Left hindlimb (tissue), 1 donor: Measurements from ENCODE around the gene GALNT4.

Experiments used
- DNase-seq: peaks from one replicate; pipeline ENCODE4 v3.0.0-alpha.2; 2018

Gene GALNT4

DNA sequence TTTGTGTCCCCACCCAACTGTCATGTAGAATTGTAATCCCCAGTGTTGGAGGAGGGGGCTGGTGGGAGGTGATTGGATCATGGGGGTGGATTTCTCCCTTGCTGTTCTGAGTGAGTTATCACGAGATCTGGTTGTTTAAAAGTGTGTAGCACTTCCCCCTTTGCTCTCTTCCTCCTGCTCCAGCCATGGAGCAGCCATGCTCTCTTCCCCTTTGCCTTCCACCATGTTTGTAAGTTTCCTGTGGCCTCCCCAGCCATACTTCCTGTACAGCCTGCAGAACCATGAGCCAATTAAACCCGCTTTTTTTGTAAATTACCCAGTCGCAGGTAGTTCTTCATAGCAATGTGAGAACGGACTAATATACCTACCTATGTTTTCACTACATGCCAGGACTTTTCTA, 3.8 kb upstream of the GALNT4 start:
- DNase-seq, result no peak

DNA sequence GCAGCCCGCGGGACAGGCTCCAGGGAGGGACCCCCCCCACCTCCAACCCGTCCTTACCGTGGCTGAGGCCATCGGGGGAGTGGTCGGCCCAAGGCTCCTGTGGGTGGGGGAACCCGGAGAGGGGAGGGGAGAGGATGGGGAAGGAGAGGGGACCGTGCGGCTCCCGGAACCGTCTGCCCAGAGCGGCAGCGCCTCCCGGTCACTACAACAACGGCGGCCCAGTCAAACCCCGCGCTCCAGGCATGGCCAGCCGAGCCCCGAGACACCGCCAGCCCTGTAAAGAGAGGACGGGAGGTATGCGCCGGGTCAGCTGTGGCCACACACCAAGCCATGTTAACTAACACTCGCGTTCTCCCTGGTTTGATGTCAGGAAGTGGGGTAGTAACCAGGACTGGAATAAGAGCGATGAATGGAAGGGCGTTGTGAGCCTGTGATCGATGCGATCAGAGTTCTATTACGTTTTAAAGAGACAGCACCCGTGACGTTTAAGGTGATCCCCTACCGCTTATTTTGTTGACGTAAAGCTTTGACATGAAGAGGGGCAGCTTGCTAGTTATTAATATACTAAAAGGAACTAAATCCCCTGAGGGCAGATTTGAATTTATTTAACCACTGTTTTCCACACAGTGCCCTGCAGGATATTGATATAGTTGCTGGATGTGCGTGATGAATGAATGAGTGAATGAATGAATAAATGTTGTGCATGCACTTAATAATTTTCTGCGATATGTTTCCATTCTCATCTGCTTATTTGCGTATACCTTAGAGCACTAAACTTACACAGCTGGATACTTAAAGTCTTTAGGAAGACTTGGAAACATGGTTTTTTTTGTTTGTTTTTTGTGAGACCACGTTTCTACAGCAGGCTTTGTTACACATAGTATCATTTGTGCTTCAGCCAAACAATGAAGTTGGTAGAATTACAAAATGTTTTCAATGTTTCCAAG, 1.5 kb upstream of the GALNT4 start, which contains the start of gene POC1B:
TSS of gene POC1B (minus strand) at position 224 of the 947 bp plus-strand sequence. CDS start at position 72, 152 bp downstream.
- peak; percentile 92 for DNase-seq

DNA sequence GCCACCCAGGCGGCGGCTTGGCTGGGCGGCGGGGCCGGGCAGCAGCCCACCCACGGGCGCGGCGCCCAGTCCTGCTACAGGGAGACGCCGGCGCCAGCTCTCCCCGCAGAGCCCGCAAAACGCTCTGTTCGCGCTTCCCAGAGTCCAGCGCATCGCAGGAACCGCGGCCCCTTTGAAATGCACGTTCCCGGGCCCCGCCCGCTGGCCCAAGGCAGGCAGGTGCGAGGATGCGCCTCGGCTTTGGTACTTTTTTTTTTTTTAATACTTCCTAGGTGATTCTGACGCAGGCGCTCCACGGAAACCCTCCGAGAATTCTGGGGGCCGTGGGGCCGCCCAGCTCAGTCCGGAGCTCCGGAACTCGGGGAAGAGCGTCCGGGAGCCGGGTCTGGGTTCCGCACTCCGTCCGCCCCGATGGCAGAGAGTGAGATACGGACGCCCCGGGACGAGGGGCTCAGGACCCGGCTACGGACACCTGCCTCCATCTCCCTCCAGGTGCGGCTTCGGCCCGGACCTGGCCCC, 768 bp upstream of the GALNT4 start:
- DNase-seq, result no peak

DNA sequence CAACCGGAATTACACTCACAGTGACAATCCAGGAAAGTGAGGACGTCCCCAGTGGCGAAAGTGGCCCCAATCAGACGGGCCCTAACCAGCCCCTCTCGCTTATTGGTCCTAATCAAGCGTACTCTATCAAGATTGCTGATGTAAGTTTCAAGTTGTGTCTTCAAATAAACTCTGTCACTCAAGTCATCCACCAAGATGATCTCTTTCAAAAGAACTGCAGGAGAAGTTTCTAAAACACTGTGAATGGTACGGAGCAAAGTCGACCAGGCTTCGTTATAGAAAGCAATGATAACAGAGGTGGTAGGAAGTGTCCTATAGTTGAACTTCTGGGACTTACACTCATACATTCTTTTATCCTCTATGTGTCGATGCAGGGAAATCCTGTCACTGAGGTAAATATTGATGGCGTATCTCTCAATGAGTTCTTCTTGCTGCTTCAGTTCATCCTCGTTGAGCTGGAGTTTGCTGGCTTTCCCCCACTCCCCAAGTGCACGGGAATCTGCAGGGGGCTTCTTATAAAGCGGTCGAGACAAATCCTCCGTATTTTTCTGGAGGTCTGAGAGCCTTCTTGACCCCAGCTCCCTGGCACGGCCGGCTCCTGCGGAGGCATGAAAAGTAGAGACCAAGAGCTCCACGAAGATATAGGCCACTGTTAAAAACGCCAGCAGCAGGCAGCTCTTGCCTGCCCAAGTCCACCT, 604 bp downstream of the GALNT4 start:
- no peak for DNase-seq

DNA sequence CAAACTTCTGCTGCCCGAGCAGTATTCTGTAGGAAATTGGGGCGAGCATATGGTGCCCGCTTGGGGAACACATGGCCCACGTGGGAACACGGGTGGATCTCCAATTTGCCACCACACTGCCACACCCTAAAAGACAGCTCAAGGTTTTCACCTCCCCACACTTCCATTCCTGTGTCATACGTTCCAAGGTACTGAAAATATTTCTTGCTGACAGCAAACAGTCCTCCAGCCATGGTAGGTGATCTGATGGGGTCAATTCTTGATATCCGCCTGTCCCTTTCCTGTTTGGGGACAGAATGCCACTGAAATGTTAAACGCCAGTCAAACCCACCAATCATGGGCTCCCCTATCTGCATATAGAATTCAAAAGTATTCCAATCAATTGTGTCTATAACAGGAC, 1.2 kb downstream of the GALNT4 start:
- DNase-seq, result no peak

DNA sequence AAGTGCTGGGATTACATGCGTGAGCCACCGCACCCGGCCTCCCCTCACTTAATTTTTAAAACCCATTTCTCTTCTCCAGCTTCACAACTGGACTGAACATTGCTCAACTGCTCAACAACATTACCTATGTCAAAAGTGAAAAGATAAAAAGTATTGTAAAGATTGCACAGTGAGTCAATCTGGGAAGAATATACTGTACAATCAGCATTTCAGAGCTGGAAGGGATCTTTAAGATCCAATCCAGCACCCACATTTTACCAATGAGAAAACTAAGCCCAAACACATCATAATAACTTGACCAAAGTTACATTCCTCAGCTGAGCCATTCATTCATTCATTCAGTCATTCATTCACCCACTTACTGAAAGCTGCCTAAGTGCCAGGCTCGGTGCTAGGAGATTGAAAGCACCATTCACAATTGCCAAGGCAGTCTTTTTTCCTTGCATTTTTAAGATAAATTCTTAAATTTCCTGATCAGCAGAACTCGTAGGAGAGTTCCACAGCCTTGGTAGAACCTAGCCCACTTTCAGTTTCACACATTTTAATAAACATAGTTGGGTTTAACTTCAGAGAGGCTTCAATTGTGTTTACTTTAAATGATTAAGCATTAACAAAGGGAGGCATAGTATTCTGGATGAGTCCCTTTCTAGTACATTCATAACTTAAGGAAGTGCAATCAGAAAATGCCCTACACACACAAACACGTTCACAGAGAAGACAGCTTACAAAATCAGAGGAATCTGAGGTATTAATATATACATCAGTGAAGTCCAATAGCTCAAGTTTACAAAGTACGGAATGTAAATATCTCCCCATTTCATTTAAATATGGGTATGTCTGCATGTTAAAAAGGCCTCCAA, 3.0 kb downstream of the GALNT4 start:
- no peak for DNase-seq

DNA sequence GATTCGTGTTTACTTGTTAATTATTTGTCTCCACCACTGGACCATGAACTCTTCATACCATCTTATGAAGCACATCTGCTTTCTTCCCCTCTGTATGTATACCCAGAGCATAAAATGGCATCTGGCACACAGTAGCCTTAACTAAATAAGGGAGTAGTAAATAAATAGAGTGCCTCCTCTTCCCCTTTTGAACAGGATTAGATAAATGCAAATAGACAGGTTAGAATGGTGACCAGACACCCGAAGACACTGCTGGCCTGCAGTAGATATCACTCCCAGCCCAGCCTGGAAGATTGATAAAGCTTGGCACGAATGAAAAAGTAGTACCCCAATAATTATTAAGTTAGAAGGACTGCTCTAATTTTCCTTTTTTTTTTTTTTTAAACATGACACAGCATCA, 6.9 kb downstream of the GALNT4 start:
- no peak for DNase-seq

DNA sequence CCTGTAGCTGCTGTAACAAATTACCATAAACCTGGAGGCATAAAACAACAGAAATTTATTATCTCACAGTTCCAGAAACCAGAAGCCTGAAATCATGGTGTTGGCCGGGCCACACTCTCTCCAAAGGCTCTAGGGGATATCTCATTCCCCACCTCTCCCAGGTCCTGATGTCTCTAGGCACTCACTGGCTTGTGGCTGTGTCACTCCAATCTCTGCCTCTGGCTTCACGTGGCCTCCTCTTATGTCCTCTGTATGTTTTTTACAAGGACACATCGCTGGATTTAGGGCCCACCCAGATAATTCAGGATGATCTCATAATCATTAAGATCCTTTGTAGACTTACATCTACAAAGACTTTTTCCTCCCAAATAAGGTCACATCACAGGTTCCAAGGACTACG, 8.0 kb downstream of the GALNT4 start:
- DNase-seq, result no peak

DNA sequence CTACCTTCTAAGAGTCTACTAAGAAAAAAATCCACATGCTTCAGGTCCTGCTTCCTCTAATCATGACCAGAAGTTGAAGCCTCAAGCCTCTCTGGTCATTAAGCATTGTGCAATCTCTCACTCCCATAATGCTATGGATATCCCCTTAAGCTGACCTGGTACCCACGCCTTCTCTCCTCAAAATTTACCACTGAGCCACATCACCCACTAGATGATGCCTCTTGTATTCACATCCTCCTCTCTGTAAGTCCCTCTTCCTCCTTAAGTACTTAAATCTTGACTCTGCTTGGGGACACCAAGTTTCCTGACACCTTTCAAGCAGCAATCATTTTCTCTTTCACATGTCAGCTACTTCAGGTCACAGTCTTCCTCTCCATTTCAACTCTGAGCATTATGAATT, 9.8 kb downstream of the GALNT4 start:
- no peak for DNase-seq

DNA sequence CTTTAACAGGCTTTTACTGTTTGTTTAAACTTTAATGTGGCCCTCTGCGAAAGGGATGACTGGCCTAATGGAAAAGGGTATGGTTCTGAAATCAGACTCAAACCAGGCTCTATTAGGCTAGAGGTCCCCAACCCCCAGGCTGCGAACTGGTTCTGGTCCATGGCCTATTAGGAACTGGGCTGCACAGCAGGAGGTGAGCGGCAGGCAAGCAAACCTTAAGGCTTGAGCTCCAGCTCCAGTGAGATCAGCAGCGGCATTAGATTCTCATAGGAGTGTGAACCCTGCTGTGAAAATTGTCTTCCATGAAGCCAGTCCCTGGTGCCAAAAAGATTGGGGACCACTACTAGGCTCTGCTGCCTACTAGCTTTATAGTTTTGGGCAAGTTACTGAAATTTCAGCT, 11.1 kb downstream of the GALNT4 start:
- no peak for DNase-seq

DNA sequence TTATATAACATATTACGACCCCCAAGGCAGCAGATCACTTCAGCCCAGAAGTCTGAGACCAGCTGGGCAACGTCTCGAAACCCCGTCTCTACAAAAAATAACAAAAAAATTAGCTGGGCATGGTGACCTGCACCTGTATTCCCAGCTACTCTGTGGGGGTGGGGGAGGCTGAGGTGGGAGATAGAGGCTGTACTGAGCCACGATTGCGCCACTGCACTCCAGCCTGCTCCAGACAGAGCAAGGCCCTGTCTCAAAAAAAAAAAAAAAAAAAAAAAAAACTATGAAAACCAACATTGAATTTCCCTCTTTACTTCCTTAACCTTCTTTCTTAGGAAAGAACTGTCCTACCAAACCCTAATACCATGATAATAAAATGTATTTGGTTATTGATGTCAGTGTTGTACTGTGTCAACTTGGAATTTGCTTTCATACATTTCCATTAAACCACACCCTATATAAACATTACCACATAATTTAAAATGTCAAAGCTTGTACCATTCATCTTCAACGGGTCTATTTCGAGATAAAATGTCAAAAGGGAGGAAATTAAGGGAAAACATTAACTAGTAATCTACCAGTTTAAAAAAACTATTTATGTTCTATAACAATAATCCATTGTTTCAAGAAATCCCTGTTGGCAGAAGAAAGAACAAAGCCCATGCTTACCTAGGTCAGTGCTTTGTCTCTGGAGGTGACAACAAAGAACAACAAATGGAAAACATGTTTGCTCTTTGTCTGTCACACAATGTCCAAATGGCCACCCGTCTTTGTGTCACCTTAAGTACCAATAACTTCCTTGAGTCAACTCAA, 17.4 kb downstream of the GALNT4 start:
- no peak for DNase-seq

DNA sequence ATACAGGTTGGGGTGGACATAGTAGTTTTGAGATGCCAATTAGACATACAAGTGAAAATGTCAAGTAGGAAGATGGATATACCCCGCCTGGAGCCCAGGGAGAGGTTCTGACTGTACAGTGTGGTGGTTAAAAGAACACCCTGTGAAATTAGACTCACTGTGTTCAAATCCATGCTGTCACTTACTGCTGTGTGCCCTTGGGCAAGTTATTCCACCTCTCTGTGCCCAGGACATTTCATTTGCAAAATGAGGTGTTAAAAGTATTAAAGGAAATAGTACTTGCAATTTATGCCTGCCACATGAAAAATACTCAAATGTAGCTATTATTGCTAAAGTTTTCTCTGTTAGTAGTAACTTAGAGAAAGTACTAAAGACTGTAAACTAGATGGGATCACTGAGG, 18.5 kb downstream of the GALNT4 start:
- DNase-seq, result no peak

DNA sequence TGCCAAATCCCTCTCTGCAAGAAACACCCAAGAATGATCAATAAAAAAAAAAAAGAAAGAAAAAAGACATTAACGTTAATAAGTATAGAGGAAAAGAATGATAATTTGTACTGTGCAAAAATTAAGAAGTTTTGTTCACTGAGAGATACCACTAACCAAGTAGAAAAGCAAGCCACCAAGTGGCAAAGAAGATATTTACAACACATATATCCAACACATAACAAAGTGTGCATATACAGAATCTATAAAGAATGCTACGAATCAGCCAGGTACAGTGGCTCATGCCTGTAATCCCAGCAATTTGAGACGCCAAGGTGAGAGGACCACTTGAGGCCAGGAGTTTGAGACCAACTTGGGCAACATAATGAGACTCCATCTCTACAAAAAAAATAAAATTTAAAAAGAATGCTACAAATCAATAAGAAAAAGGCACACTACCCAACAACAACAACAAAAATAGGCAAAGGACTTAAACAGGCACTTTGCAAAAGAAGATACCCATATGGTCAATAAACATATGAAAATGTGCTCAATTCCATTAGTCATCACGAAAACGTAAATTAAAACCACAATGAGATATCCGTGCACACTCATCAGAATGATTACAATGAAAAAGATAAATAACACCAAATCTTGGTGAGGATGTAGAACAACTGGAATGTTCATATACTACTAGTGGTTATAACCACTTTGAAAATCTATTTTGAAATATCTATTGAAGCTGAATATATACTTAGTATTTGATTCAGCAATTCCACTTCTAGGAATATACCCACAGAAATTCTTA, 19.8 kb downstream of the GALNT4 start:
- no peak for DNase-seq

DNA sequence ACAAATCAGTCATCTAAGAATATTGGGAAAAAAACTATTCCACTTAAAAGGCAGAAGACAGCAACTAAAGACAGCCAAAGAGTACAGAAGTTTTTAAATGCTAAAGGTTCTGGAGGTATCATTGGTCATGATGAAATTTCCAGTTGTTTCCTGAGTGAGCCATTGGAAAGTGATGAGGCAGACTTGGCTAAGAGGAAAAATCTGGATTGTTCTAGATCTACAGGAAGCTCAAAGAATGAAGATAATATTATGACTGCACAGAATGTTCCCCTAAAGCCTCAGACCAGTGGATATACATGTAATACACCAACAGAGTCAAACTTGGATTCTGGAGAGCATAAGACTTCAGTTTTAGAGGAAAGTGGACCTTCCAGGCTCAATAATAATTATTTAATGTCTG, 22.8 kb downstream of the GALNT4 start:
- DNase-seq, result no peak

DNA sequence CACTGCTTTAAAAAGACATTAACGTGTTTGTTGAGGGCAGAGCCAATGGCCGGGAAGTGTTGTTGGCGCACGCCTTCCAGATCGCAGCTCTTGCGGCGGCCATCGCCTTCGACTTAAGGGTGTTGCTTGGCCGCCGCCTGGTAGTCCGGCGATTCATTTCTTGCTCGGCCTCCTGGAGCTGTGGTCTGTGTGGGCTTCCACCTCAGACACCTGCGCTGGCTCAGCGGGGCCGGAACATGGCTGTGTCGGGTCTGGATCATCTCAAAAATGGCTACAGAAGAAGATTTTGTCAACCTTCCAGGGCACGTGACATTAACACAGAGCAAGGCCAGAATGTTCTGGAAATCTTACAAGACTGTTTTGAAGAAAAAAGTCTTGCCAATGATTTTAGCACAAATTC, 24.7 kb downstream of the GALNT4 start:
- no peak for DNase-seq

DNA sequence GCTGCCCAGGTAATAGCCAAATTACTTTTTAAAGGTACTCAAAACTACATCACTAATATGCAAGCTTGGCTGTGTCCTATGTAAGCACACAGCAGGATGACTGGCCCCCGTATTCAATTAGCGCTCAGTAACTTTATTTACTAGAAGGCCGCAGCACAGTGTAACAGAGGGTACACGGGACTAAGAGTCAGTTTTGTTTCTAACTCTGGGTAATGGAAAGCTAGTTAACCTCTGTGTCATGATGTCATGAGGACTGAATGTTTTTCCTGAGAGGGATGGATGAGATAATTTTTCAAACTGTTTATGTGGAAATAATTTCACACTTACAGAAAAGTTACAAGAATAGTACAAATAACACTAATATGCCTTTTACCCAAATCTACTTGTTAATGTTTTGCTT, 27.1 kb downstream of the GALNT4 start:
- DNase-seq, result no peak

DNA sequence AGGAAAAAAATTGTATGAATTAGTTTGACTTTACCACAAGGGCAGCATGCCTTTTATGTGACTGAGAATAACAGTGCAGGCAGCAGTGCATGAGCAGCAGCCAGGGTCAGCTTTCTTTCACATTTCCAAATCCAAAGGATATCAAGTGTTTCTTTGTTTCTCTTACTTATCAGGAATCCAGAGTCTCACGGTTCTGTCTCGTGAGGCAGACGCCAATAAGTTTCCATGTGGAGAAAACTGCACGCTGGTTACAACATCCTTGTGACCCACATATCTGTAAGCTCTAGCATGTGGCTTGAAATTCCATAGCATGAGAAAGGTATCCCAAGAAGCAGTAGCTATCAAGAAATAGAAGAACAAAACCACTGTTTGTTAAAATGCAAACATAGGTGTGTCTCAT, 27.6 kb downstream of the GALNT4 start:
- DNase-seq, result no peak

DNA sequence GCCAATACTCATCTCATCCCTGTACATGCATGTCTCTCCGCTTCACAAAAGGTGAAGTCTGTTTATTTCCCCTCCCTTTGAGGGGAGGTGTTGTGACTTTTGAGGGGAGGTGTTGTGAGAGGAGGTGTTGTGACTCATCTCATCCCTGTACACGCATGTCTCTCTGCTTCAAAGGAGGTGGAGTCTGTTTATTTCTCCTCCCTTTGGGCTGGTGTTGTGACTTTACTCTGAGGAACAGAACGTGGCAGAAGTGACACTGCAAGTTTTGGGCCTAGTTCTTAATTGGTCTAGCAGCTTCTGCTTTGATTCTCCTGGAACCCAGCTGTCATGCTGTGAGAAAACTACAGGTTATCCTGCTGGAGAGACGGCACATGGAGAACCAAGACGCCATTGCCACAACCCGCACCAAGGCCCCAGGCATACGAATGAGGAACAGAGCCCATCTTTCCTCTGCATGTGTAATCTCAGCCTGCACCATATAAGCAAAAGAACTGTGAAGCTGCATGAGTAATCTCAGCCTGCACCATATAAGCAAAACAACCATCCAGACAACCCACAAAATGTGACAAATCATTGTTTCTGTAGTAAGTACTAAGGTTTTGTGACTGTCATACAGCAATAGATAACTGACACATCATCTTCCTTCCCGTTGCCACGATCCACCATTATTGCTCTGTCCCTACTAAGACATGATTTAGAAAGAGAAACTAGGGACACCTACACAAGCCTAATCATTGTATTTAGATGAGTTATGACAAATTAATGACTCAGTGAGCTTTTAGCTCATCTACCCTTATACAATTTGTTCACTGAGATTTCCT, 30.0 kb downstream of the GALNT4 start:
- DNase-seq, result no peak

DNA sequence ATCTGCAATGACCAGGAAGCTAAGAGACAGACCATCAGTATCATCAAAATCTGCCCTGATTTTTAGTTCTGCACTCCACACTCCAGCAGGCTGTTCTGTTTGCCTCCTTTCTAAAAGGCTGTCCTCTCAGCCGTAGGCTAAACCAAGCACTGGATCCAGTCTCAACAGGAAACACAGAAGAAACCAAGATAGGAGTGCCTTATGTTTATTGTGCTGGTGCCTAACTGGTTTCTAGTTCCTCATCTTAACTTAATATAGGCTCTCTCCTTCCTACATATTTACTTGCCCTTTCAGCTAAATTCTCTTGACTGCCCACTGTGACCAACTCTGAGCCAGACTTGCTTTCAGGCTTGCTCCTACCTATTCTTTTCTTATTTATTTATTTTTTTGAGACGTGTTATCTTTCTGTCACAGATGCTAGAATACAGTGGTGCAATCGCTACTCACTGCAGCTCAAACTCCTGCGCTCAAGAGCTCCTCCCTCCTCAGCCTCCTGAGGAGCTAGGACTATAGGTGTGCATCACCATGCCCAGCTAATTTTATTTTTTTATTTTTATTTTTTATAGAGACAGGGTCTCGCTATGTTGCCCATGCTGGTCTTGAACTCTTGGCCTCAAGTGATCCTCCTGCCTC, 30.8 kb downstream of the GALNT4 start:
- DNase-seq, result no peak

DNA sequence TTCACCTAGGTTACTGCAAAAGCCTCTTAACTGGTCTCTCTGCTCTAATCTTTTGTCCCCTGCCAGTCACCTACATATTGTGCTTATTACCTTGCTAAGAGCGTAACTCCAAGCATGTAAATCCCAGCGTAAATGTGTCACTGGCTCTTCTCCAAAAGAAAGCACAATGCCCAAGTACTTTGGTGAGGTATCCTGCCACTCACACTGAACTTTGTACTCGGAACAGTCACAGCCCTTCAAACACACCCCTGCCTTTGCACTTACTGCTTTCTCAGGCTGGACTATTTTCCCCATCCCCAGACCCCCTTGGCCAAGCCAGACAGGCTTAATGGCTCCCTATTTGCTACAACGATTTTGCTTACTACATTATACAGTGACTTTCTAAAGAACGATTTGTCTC, 31.7 kb downstream of the GALNT4 start:
- no peak for DNase-seq
